GM19468 (cell line): Measurements from ENCODE around the gene NEDD8.
A peak's percentile ranks its signal among the peaks of the same experiment; 100 is the strongest.
"Not testable (repeated sequence)": the region's sequence is repeated elsewhere in the genome, so short reads cannot be mapped to it uniquely, and the experiment has no call there.

Source experiments
- ATAC-seq: cut with Tn5 transposase; IDR thresholded peaks from one replicate; pipeline ENCODE4 v1.9.1; 2021; ENCODE audit warnings: mild to moderate bottlenecking, moderate library complexity, moderate number of reproducible peaks; ENCODE audit not compliant: unreplicated experiment; ENCODE audit errors: extremely low read depth

The NEDD8 gene

GRCh38 chr14:24232645-24233537, 724 bp upstream of the NEDD8 start, which contains the start of gene GMPR2:
TSS of gene GMPR2 (plus strand) at chr14:24232929. CDS start at chr14:24233254, 325 bp downstream.
- ATAC-seq, result peak; percentile 19

GRCh38 chr14:24231263-24232120, 675 bp downstream of the NEDD8 start:
- ATAC-seq, result no peak

- ATAC-seq, result no peak
Observed at GRCh38 chr14:24228902-24229301, 3.3 kb downstream of the NEDD8 start.

- no peak for ATAC-seq
Observed at GRCh38 chr14:24226473-24226872, 5.7 kb downstream of the NEDD8 start.

GRCh38 chr14:24224618-24225071, 7.5 kb downstream of the NEDD8 start:
- no peak for ATAC-seq

- ATAC-seq, result not testable (repeated sequence)
Observed at GRCh38 chr14:24222987-24223386, 9.2 kb downstream of the NEDD8 start.

- ATAC-seq, result no peak
Observed at GRCh38 chr14:24219521-24219920, 12.6 kb downstream of the NEDD8 start.

GRCh38 chr14:24219080-24219479, 13.1 kb downstream of the NEDD8 start:
- no peak for ATAC-seq

GRCh38 chr14:24216876-24217275, 15.3 kb downstream of the NEDD8 start:
- not testable (repeated sequence) for ATAC-seq

GRCh38 chr14:24216345-24216699, 15.8 kb downstream of the NEDD8 start:
- no peak for ATAC-seq

- ATAC-seq, result peak; percentile 70
Observed at GRCh38 chr14:24215495-24216344, 16.4 kb downstream of the NEDD8 start, which contains the start of gene MDP1. TSS of gene MDP1 (minus strand) at chr14:24216066. CDS start at chr14:24215955, 111 bp downstream.

- no peak for ATAC-seq
Observed at GRCh38 chr14:24213866-24214662, 18.1 kb downstream of the NEDD8 start.

- ATAC-seq, result peak; percentile 70
Observed at GRCh38 chr14:24212924-24213865, 19.0 kb downstream of the NEDD8 start, which contains the start of gene CHMP4A. TSS of gene CHMP4A (minus strand) at chr14:24213488. CDS start at chr14:24213439, 49 bp downstream.

- no peak for ATAC-seq
Observed at GRCh38 chr14:24211311-24211710, 20.9 kb downstream of the NEDD8 start.

- no peak for ATAC-seq
Observed at GRCh38 chr14:24207625-24208024, 24.5 kb downstream of the NEDD8 start.

- no peak for ATAC-seq
Observed at GRCh38 chr14:24207104-24207551, 25.0 kb downstream of the NEDD8 start.

GRCh38 chr14:24206260-24207103, 25.7 kb downstream of the NEDD8 start:
- ATAC-seq, result no peak
